Muscle of back (tissue), 11 donors: Measurements from ENCODE around the gene ITGA2. TPM values are rescaled to one million over a fixed set of nuclear protein-coding genes. Genes with fewer than 3 reads are reported as not detected.

Experiments used
- DNase-seq, 3 donors: peaks; one replicate each; pipeline versions ENCODE4 v3.0.0 to v3.0.0-alpha.2; 2013
- polyA plus RNA-seq, 10 donors: library from polyadenylated mRNA; unstranded; fragments of 120-200 nt; gene quantifications; one replicate each; pipeline ENCODE4 v1.2.1, GENCODE V29; 2013; ENCODE audit not compliant: insufficient read length in 10 of 10

The ITGA2 gene
- polyA plus RNA-seq, 10 donors: 9.7 to 23.4 (median 15.4) TPM

- no peak for DNase-seq
These were observed 64.2 kb downstream of the ITGA2 start for GRCh38 chr5:53053364-53053763.

- DNase-seq: no peak
These were observed 66.2 kb downstream of the ITGA2 start for GRCh38 chr5:53055365-53055764.

GRCh38 chr5:53059281-53059680 is 70.1 kb downstream of the ITGA2 start:
- DNase-seq: no peak

- DNase-seq: no peak
These were observed 74.0 kb downstream of the ITGA2 start for GRCh38 chr5:53063176-53063575.

GRCh38 chr5:53063791-53064190 is 74.6 kb downstream of the ITGA2 start:
- no peak for DNase-seq

GRCh38 chr5:53066088-53066487 is 76.9 kb downstream of the ITGA2 start:
- DNase-seq: no peak

GRCh38 chr5:53067641-53068040 is 78.5 kb downstream of the ITGA2 start:
- no peak for DNase-seq

GRCh38 chr5:53068291-53068836 is 79.2 kb downstream of the ITGA2 start:
- DNase-seq: peak in 2 of 3 donors; percentile 52 to 71

GRCh38 chr5:53069626-53070025 is 80.5 kb downstream of the ITGA2 start:
- peak; percentile 44 to 67 (median 56) for DNase-seq

GRCh38 chr5:53071298-53071697 is 82.1 kb downstream of the ITGA2 start:
- DNase-seq: peak in 1 of 3 donors; percentile 6

- DNase-seq: peak in 1 of 3 donors; percentile 27
These were observed 82.6 kb downstream of the ITGA2 start for GRCh38 chr5:53071738-53072137.

- peak; percentile 35 to 74 (median 66) for DNase-seq
These were observed 84.2 kb downstream of the ITGA2 start for GRCh38 chr5:53073348-53073747.

- DNase-seq: peak; percentile 42 to 78 (median 67)
These were observed 86.9 kb downstream of the ITGA2 start for GRCh38 chr5:53076014-53076583.

GRCh38 chr5:53080271-53080670 is 91.1 kb downstream of the ITGA2 start:
- no peak for DNase-seq

GRCh38 chr5:53083927-53084326 is 94.8 kb downstream of the ITGA2 start:
- peak in 2 of 3 donors; percentile 21 to 76 for DNase-seq

- DNase-seq: peak; percentile 24 to 79 (median 59)
These were observed 95.5 kb downstream of the ITGA2 start for GRCh38 chr5:53084546-53085255.

GRCh38 chr5:53087171-53087570 is 98.0 kb downstream of the ITGA2 start:
- peak in 1 of 3 donors; percentile 5 for DNase-seq

GRCh38 chr5:53087621-53088121 is 98.5 kb downstream of the ITGA2 start:
- DNase-seq: peak in 2 of 3 donors; percentile 47 to 74

GRCh38 chr5:53089481-53089991 is 100.4 kb downstream of the ITGA2 start:
- DNase-seq: no peak

- DNase-seq: no peak
These were observed 101.1 kb downstream of the ITGA2 start for GRCh38 chr5:53090229-53090628.

GRCh38 chr5:53091289-53091688 is 102.1 kb downstream of the ITGA2 start:
- no peak for DNase-seq

- DNase-seq: no peak
These were observed 103.1 kb downstream of the ITGA2 start for GRCh38 chr5:53092242-53092641.

- DNase-seq: no peak
These were observed 106.1 kb downstream of the ITGA2 start for GRCh38 chr5:53095217-53095616.
